ENCODE results near the gene ADAMTS17. TPM values are rescaled to one million over a fixed set of nuclear protein-coding genes. Genes with fewer than 3 reads are reported as not detected.

The ADAMTS17 gene
- polyA plus RNA-seq, 2 of the 4 experiments (the other 2 are of a cell fraction) = 0.05 TPM; not detected in 1

DNA sequence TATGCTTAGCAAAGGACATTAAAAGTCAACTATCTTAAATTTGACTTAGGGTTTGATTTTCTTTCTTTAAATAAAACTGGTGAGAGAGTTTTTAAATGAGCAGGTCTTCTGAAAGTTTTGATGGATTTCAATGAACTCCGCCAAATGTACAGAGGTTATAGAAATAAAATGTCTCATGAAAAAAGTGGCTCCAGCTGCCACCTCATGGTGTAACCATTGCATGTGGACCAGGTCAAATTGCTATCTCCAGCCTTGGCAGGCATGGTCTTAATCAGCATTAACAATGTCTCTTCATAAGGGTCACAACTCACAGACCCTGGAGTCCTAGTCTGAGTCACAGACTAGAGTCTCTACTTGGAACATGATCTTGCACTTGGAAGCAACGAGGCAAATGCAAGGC is 182.3 kb downstream of the ADAMTS17 start:
- TF ChIP-seq EHF (CRISPR knock-in tag; IDR thresholded peaks at IDR 0.05) = no peak
- TF ChIP-seq, protein P1, sequence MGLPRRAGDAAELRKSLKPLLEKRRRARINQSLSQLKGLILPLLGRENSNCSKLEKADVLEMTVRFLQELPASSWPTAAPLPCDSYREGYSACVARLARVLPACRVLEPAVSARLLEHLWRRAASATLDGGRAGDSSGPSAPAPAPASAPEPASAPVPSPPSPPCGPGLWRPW (IDR thresholded peaks at IDR 0.05) = no peak
- TF ChIP-seq, protein P2, sequence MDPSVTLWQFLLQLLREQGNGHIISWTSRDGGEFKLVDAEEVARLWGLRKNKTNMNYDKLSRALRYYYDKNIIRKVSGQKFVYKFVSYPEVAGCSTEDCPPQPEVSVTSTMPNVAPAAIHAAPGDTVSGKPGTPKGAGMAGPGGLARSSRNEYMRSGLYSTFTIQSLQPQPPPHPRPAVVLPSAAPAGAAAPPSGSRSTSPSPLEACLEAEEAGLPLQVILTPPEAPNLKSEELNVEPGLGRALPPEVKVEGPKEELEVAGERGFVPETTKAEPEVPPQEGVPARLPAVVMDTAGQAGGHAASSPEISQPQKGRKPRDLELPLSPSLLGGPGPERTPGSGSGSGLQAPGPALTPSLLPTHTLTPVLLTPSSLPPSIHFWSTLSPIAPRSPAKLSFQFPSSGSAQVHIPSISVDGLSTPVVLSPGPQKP (IDR thresholded peaks at IDR 0.05; ENCODE audit: low read depth, low read length) = no peak
- TF ChIP-seq, protein P3, sequence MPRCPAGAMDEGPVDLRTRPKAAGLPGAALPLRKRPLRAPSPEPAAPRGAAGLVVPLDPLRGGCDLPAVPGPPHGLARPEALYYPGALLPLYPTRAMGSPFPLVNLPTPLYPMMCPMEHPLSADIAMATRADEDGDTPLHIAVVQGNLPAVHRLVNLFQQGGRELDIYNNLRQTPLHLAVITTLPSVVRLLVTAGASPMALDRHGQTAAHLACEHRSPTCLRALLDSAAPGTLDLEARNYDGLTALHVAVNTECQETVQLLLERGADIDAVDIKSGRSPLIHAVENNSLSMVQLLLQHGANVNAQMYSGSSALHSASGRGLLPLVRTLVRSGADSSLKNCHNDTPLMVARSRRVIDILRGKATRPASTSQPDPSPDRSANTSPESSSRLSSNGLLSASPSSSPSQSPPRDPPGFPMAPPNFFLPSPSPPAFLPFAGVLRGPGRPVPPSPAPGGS (IDR thresholded peaks at IDR 0.05) = no peak
- TF ChIP-seq SREBF2 (IDR thresholded peaks at IDR 0.05) = no peak
- no peak for TF ChIP-seq MAZ (IDR thresholded peaks at IDR 0.05; ENCODE audit: borderline replicate concordance, low read depth, low read length)
- no peak for TF ChIP-seq HEYL (CRISPR knock-in tag; IDR thresholded peaks at IDR 0.05)
- TF ChIP-seq, protein P4, sequence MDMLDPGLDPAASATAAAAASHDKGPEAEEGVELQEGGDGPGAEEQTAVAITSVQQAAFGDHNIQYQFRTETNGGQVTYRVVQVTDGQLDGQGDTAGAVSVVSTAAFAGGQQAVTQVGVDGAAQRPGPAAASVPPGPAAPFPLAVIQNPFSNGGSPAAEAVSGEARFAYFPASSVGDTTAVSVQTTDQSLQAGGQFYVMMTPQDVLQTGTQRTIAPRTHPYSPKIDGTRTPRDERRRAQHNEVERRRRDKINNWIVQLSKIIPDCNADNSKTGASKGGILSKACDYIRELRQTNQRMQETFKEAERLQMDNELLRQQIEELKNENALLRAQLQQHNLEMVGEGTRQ (IDR thresholded peaks at IDR 0.05) = no peak
- no peak for TF ChIP-seq RCOR1 (IDR thresholded peaks at IDR 0.05; ENCODE audit: low read depth, low read length)
- no peak for TF ChIP-seq CHD4 (IDR thresholded peaks at IDR 0.05; ENCODE audit: borderline replicate concordance)
- no peak for TF ChIP-seq JUNB (IDR thresholded peaks at IDR 0.05)
- POLR2A ChIA-PET = no interaction called here
- DNase-seq (ENCODE audit: low read depth in 1 of 2, low spot score in 1 of 2) (no peak), FAIRE-seq (no peak), ATAC-seq (no peak)
- Histone ChIP-seq H3K4me2 (no peak overlapping the region), H3K4me3 (no peak overlapping the region), H3K9me3 (no peaks in the 10 kb centered on the region; the same call in 2 of the 3 replicates), H3K27ac (no peak overlapping the region), H3K4me1 (no peaks in the 10 kb centered on the region)
- 9% methylated on average over 2 of the region's 2 CpGs for WGBS (ENCODE audit: missing lambda C conversion rate)
- CTCF ChIA-PET = no interaction called here

DNA sequence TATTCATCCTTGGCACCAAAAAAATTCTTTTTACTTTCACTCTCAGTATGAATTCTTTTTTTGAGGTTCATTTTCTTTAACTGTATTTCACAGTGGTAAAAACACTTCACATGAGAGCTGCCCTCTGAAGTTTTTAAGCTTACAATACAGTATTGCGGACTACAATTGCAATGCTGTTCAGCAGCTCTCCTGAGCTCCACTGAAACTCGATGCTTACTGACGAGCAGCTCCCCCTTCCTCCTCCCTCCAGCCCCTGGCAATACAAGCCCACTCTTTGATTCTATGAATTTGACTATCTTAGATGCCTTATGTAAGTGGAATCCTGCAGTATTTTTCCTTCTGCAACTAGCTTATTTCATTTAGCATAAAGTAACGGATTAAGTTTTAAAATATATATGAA is 183.4 kb downstream of the ADAMTS17 start:
- no peak for TF ChIP-seq FOSB (CRISPR knock-in tag; IDR thresholded peaks at IDR 0.05)
- no peak for TF ChIP-seq HOXA7 (CRISPR knock-in tag; IDR thresholded peaks at IDR 0.05)
- TF ChIP-seq RNF2 (IDR thresholded peaks at IDR 0.05; ENCODE audit: borderline replicate concordance, low read depth) = no peak
- TF ChIP-seq ZSCAN20 (CRISPR knock-in tag; IDR thresholded peaks at IDR 0.05) = no peak
- TF ChIP-seq NFE2L2 (conservative IDR thresholded peaks at IDR 0.05; ENCODE audit: low read length) = no peak
- TF ChIP-seq SMC3 (IDR thresholded peaks at IDR 0.05) = no peak
- 16% methylated on average over 4 of the region's 4 CpGs for WGBS (ENCODE audit: missing lambda C conversion rate)
- DNase-seq (ENCODE audit: low read depth in 1 of 2, low spot score in 1 of 2) (no peak), FAIRE-seq (no peak), ATAC-seq (no peak)
- Histone ChIP-seq H3K27ac (no peak overlapping the region), H3K4me1 (no peaks in the 10 kb centered on the region), H3K4me2 (no peak overlapping the region), H3K4me3 (no peak overlapping the region), H3K9me3 (no peaks in the 10 kb centered on the region; the same call in 2 of the 3 replicates)
- ChIA-PET POLR2A (no interaction called here), CTCF (interaction anchor here (1.0 kb wide), 1 partner anchor 9 kb away, joined by 3 read pairs; no protein-coding TSS in a partner anchor)

DNA sequence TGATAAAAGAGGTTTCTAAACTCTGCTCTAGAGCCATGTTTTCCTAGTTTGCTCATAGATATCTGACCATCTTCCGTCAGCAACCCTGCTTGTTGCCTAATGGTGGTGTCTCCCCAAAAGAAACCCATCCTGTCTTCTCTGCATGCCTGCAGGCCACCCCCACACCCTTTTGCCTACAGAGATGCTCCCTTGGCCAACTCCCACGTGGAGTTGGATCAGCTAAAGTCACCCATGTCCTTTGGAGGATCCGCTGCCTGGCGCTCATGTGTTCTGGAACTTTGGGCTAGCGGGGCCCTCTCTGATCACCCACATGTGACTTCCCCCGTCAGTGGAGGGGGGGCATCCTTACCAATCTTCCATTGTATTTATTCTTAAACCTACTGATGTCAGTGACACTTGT is 185.6 kb downstream of the ADAMTS17 start:
- no peak for DNase-seq (ENCODE audit: low read depth in 1 of 2, low spot score in 1 of 2)
- TF ChIP-seq NPAS2 (CRISPR knock-in tag; IDR thresholded peaks at IDR 0.05; ENCODE audit: borderline replicate concordance) = no peak
- ChIA-PET POLR2A (no interaction called here), CTCF (no interaction called here)
- H3K4me3 ChIP-seq = no peak overlapping the region
- no peak overlapping the region for H3K4me2 ChIP-seq
- WGBS (ENCODE audit: missing lambda C conversion rate) = 42% methylated on average over 6 of the region's 6 CpGs
- H3K4me1 ChIP-seq = no peaks in the 10 kb centered on the region
- no peak for ATAC-seq
- no peaks in the 10 kb centered on the region; the same call in 2 of the 3 replicates for H3K9me3 ChIP-seq
- no peak for FAIRE-seq
- no peak overlapping the region for H3K27ac ChIP-seq

DNA sequence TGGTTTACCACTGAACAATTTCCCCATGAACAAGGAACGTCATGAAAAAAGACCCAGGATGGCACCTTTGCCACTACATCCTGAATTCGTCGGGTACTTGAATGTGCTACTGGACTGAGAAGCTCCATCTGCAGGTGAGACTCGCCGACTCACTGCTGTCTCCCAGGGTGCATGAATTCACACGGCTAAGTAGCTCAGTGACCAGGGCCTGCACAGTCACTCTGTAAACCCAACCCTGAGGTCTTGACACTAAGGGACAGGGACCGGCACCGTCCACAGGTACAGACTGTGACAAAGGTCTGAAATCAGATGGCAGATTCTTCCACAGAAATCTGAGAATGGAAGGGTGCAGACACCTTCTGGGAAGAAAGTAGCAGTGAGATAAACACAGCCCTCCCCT is 187.4 kb downstream of the ADAMTS17 start:
- Histone ChIP-seq H3K4me2 (no peak overlapping the region), H3K9me3 (no peaks in the 10 kb centered on the region; the same call in 2 of the 3 replicates), H3K27ac (no peak overlapping the region), H3K4me1 (no peaks in the 10 kb centered on the region), H3K4me3 (no peak overlapping the region)
- ChIA-PET CTCF (no interaction called here), POLR2A (no interaction called here)
- ATAC-seq (no peak), FAIRE-seq (no peak), DNase-seq (ENCODE audit: low read depth in 1 of 2, low spot score in 1 of 2) (no peak)
- no peak for TF ChIP-seq FOSB (CRISPR knock-in tag; IDR thresholded peaks at IDR 0.05)
- TF ChIP-seq FOXS1 (CRISPR knock-in tag; IDR thresholded peaks at IDR 0.05) = no peak
- TF ChIP-seq BHLHE40 (IDR thresholded peaks at IDR 0.05; ENCODE audit: low read depth, low read length) = no peak
- TF ChIP-seq FOSL2 (IDR thresholded peaks at IDR 0.05) = no peak
- TF ChIP-seq FOSL2 (CRISPR knock-in tag; IDR thresholded peaks at IDR 0.05) = no peak
- TF ChIP-seq, protein P1 (IDR thresholded peaks at IDR 0.05) = no peak
- no peak for TF ChIP-seq CHD2 (IDR thresholded peaks at IDR 0.05; ENCODE audit: low read length, partially characterized antibody)
- TF ChIP-seq POLR2A (IDR thresholded peaks at IDR 0.05; ENCODE audit: low read length) = no peak
- TF ChIP-seq, protein P5, sequence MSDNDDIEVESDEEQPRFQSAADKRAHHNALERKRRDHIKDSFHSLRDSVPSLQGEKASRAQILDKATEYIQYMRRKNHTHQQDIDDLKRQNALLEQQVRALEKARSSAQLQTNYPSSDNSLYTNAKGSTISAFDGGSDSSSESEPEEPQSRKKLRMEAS (IDR thresholded peaks at IDR 0.05) = no peak
- no peak for TF ChIP-seq CBX2 (IDR thresholded peaks at IDR 0.05; ENCODE audit: borderline replicate concordance, low read depth)
- no peak for TF ChIP-seq ZFP36 (IDR thresholded peaks at IDR 0.05; ENCODE audit: borderline replicate concordance, partially characterized antibody)
- 35% methylated on average over 8 of the region's 8 CpGs for WGBS (ENCODE audit: missing lambda C conversion rate)

All from A549 (cell line).